HG02759 (cell line): ENCODE results near the gene PIGBOS1.
A peak's percentile ranks its signal among the peaks of the same experiment; 100 is the strongest.
"Not testable (repeated sequence)": the region's sequence is repeated elsewhere in the genome, so short reads cannot be mapped to it uniquely, and the experiment has no call there.

Experiments
- ATAC-seq: cut with Tn5 transposase; IDR thresholded peaks from one replicate; pipeline ENCODE4 v1.9.1; 2021; ENCODE audit warnings: mild to moderate bottlenecking, moderate library complexity; ENCODE audit not compliant: unreplicated experiment

PIGBOS1 gene

GRCh38 chr15:55318588-55319494, at the start of gene PIGBOS1, which contains the start of gene PIGB:
TSS of gene PIGBOS1 (minus strand) at chr15:55319123. CDS start at chr15:55317792, 1,331 bp downstream.
TSS of gene PIGB (plus strand) at chr15:55319222. CDS start at chr15:55319251, 29 bp downstream.
- ATAC-seq: peak; percentile 93

DNA sequence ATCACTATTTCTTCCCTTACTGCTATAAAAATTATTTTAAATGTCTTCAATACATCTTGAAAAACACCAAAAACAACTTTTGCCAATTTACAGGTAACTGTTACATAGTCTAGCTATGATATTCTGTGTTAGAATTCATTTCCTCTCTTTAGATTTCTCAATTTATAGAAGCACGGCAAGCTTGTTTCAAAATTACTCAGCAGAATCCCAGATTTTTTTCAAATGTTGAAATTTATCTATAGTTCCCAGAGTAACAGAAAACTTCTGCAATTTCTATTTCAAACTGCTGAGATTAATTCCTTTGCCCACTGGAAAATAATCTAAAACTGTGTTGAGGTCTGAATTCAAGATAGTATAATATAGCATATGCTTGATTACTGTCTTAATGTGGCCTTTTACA, 48.1 kb upstream of the PIGBOS1 start:
- no peak for ATAC-seq

- ATAC-seq: no peak
Measured at GRCh38 chr15:55362641-55363040, 43.7 kb upstream of the PIGBOS1 start.

GRCh38 chr15:55361048-55361447, 42.1 kb upstream of the PIGBOS1 start:
- ATAC-seq: no peak

DNA sequence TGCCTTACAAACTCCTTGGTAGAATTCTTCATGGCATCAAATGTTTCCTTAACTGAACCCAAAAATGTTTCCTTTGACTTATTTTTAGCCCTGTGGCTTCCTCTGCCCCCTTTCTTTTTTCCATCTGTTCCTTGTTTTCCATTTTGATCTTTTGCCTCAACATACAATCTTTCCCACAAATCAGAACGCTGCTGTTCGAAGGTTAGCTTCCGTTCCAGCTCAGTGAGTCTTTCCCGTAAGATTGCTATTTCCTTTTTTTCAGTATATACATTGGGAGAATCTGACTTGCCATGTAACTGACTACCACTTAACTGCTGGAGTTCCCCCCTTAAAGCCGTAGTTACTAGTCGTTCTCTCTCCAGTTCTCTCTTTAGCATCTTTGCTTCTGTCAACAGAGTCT, 41.3 kb upstream of the PIGBOS1 start:
- ATAC-seq: no peak

DNA sequence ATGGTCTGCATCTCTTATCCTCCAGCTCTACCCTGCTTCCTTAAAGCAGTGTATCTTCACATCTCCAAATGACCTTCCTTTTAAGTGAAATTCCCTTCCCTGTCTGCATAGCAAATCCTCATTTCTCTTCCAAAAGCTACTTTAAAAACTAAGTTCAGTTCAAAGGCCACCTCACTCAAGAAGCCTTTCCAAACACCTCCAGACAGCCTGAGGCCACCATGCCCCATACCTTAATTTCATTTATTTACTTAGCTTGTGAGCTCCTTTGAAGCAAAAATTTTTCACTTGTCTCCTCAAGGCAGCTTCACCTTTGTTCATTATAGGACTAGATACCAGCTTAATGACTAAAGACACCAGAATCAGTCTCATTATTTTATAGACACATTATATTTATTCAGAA, 39.5 kb upstream of the PIGBOS1 start:
- no peak for ATAC-seq

DNA sequence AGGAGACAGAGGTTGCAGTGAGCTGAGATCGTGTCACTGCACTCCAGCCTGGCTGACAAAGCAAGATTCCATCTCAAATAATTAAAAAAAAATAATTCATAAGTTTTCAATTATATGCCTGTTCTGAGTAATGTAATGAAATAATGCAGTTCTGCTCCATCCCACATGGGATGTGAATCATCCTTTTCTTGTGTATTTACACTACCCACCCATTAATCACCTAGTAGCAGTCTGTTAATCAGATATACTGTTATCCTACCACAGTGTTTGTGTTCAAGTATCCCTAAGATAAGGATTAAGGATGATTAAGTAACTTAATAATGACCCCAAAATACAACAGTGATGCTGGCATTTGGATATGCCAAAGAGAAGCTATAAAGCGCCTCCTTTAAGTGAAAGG, 38.9 kb upstream of the PIGBOS1 start:
- ATAC-seq: no peak

DNA sequence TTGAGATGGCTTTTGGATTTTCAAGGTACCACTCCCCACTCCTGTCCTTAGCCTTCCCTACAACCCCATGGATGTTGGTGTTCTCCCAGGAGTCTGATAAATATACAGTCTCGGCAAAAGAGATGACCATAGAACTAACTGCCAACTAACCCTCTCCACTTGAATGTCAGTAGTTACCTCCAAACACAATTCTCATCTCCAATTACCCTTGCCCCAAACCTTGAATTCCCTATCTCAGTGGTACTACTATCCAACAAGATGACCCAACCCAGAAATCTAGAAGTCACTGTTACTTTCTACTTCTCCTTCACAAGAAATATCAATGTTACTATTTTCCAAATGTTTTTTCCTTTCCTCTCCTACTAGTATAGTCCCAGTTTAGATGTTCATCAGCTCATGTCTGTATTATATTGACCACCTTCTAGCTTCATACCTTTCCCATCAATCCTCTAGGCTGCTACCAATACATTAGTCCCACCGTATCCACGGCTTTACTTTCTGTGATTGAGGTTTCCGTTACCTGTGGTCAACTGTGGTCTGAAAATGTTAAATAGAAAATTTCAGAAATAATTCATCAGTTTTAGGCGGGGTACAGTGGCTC, 38.2 kb upstream of the PIGBOS1 start:
- no peak for ATAC-seq

DNA sequence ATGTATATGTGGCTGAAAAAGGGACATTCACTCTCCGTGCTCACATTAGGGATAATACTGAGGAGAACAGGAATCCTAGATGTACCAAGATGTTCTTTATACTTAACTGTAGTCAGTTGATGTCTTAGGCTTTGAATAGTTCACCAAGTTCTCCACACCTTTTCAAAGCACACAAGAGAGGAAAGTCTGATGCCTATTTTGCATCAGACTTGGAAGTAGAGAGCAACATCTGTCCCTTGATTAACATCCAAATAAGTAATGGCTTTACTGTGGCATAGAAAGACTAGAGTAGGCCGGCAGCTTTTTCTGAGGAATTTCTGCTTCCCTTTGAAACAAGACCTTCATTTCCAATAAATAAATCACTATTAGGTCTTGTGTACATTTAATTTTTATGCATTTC, 34.1 kb upstream of the PIGBOS1 start:
- no peak for ATAC-seq

GRCh38 chr15:55349282-55349681, 30.4 kb upstream of the PIGBOS1 start:
- ATAC-seq: no peak

GRCh38 chr15:55348281-55348778, 29.4 kb upstream of the PIGBOS1 start:
- ATAC-seq: no peak

GRCh38 chr15:55344206-55344605, 25.3 kb upstream of the PIGBOS1 start:
- no peak for ATAC-seq

DNA sequence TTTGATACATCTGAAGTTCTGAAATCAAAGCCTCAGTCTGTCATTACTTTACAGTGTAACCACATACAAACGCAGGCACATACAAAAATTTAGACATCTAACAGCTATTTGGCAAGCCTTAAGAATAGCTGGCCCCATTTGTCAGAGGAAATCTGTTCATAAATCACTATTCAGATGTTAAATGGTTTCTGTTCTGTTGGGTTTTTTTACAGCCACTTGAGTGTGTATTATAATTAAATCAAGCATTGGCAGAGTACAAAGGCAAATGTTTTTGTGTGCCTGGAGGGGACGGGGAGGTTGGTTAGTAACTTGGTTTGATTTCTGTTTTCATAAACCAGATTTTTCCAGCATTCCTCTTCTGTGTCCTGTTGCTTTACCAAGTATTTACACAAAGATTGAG, 24.2 kb upstream of the PIGBOS1 start:
- ATAC-seq: no peak

- no peak for ATAC-seq
Measured at GRCh38 chr15:55337160-55337559, 18.2 kb upstream of the PIGBOS1 start.

DNA sequence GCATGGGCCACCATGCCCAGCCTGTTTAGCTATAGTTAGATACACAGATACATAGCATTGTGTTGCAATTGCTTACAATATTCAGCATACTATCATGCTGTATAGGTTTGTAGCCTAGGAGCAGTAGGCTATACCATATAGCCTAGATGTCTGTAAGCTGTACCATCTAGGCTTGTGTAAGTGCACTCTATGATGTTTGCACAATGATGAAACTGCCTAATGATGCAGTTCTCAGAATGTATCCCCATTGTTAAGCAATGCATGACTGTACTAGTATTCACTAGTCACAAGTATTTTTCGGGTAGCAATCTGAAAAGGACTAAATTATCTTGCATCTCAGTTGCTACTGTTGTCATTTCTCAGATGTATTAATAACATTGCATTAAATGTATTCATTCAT, 16.1 kb upstream of the PIGBOS1 start:
- ATAC-seq: no peak

DNA sequence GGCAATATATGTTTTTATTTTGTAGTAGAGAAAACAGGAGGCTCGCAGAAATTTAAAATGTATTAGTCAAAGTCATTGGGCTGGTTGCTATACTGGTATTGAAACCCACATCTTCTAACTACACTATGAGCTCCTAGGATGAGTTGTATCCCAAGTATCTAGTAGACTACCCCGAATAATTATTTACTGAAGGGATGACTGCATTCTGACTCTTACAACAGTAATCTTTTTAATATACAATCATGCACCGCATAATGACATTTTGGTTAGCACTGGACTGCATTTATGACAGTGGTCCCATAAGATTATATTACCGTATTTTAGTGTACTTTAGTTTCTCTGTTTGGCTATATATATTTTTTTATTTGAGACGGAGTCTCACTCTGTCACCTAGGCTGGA, 15.4 kb upstream of the PIGBOS1 start:
- ATAC-seq: no peak

DNA sequence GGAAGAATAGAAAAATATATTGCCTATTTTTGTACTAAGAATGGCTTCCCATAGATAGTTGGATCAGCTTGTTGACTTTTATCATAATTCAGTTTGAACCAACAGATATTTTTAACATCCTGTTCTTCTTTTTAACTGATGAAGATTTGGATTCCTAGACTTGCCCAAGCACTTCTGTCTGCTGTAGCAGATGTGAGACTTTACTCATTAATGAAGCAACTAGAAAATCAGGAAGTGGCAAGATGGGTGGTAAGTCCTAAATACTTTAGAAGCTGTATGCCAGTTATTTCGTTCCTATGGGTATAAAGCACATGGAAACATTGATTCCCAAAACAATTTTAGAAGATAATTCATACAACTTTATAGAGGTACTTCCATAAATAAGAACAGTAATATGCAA, 8.5 kb upstream of the PIGBOS1 start:
- no peak for ATAC-seq

- no peak for ATAC-seq
Measured at GRCh38 chr15:55322467-55322866, 3.5 kb upstream of the PIGBOS1 start.

GRCh38 chr15:55320963-55321362, 2.0 kb upstream of the PIGBOS1 start:
- no peak for ATAC-seq

- no peak for ATAC-seq
Measured at GRCh38 chr15:55320238-55320550, 1.3 kb upstream of the PIGBOS1 start.

GRCh38 chr15:55319537-55320237, 764 bp upstream of the PIGBOS1 start:
- ATAC-seq: peak; percentile 35

GRCh38 chr15:55302801-55303200, 16.1 kb downstream of the PIGBOS1 start:
- not testable (repeated sequence) for ATAC-seq
